HG03025 (cell line): Measurements from ENCODE around the gene EOLA1.
"Not testable (repeated sequence)": the region's sequence is repeated elsewhere in the genome, so short reads cannot be mapped to it uniquely, and the experiment has no call there.

Experiments used
- ATAC-seq: cut with Tn5 transposase; IDR thresholded peaks from one replicate; pipeline ENCODE4 v1.9.1; 2021; ENCODE audit warnings: mild to moderate bottlenecking, moderate library complexity; ENCODE audit not compliant: unreplicated experiment, low FRiP score

The EOLA1 gene

GRCh38 chrX:149539283-149540130, 1.3 kb upstream of the EOLA1 start:
- peak; percentile 34 for ATAC-seq

GRCh38 chrX:149540131-149540620, 636 bp upstream of the EOLA1 start:
- ATAC-seq: no peak

GRCh38 chrX:149541521-149542047, 772 bp downstream of the EOLA1 start:
- ATAC-seq: no peak

- ATAC-seq: not testable (repeated sequence)
Observed at GRCh38 chrX:149545545-149546543, 5.0 kb downstream of the EOLA1 start.

- ATAC-seq: not testable (repeated sequence)
Observed at GRCh38 chrX:149546962-149547361, 6.2 kb downstream of the EOLA1 start.

GRCh38 chrX:149547782-149548181, 7.0 kb downstream of the EOLA1 start:
- not testable (repeated sequence) for ATAC-seq

GRCh38 chrX:149549701-149550100, 8.9 kb downstream of the EOLA1 start, which contains the start of gene HSFX3:
TSS of gene HSFX3 (minus strand) at chrX:149549924. CDS start at chrX:149549852, 72 bp downstream.
- not testable (repeated sequence) for ATAC-seq

GRCh38 chrX:149550454-149550853, 9.6 kb downstream of the EOLA1 start:
- not testable (repeated sequence) for ATAC-seq

GRCh38 chrX:149551245-149551938, 10.6 kb downstream of the EOLA1 start:
- ATAC-seq: not testable (repeated sequence)

GRCh38 chrX:149551939-149552248, 11.1 kb downstream of the EOLA1 start:
- not testable (repeated sequence) for ATAC-seq

- not testable (repeated sequence) for ATAC-seq
Observed at GRCh38 chrX:149555251-149555650, 14.4 kb downstream of the EOLA1 start.

- no peak for ATAC-seq
Observed at GRCh38 chrX:149563359-149563758, 22.5 kb downstream of the EOLA1 start.

- ATAC-seq: no peak
Observed at GRCh38 chrX:149567621-149568417, 27.0 kb downstream of the EOLA1 start.

- ATAC-seq: no peak
Observed at GRCh38 chrX:149568701-149569296, 28.0 kb downstream of the EOLA1 start.

GRCh38 chrX:149569770-149570169, 29.0 kb downstream of the EOLA1 start:
- no peak for ATAC-seq

- no peak for ATAC-seq
Observed at GRCh38 chrX:149570668-149571067, 29.9 kb downstream of the EOLA1 start.

GRCh38 chrX:149571770-149572169, 31.0 kb downstream of the EOLA1 start:
- ATAC-seq: no peak

- no peak for ATAC-seq
Observed at GRCh38 chrX:149572743-149573142, 31.9 kb downstream of the EOLA1 start.

- peak; percentile 99 for ATAC-seq
Observed at GRCh38 chrX:149573456-149573855, 32.6 kb downstream of the EOLA1 start.
